Naive B cell (primary cell): ENCODE data around the gene CHRNB4. TPM values are rescaled to one million over a fixed set of nuclear protein-coding genes. Genes with fewer than 3 reads are reported as not detected.
A peak's percentile ranks its signal among the peaks of the same experiment; 100 is the strongest.
"Not testable (repeated sequence)": the region's sequence is repeated elsewhere in the genome, so short reads cannot be mapped to it uniquely, and the experiment has no call there.

Experiments used
- ATAC-seq, 2 donors: fragments of 150-1000 bp; cut with Tn5 transposase; 2 replicates each; pipeline ENCODE4 v1.10.0; 2021; ENCODE audit warnings: low read depth in 2 of 2, mild to moderate bottlenecking in 2 of 2, moderate library complexity in 2 of 2
- DNase-seq: peaks from one replicate; pipeline ENCODE4 v3.0.0; 2022
- H3K27ac Mint-ChIP-seq, 6 donors: one replicate each; pipeline ENCODE4 v1.8.0; 2020 to 2022; ENCODE audit warnings: mild to moderate bottlenecking in 6 of 6, mixed read lengths in 6 of 6, moderate library complexity in 5 of 6, inconsistent platforms in 2 of 6
- H3K27me3 Mint-ChIP-seq, 3 donors: one replicate each; pipeline ENCODE4 v1.8.0; 2021 to 2022; ENCODE audit warnings: mixed read lengths in 3 of 3, mild to moderate bottlenecking in 1 of 3
- H3K36me3 Mint-ChIP-seq, 2 donors: one replicate each; pipeline ENCODE4 v1.8.0; 2020 to 2022; ENCODE audit warnings: mixed read lengths in 2 of 2, inconsistent platforms in 1 of 2, mild to moderate bottlenecking in 1 of 2
- H3K4me1 Mint-ChIP-seq, 3 donors: one replicate each; pipeline ENCODE4 v1.8.0; 2020 to 2022; ENCODE audit warnings: mixed read lengths in 3 of 3, inconsistent platforms in 1 of 3, mild to moderate bottlenecking in 1 of 3, moderate library complexity in 1 of 3
- H3K4me3 Mint-ChIP-seq, 8 donors: one replicate each; pipeline ENCODE4 v1.8.0; 2020 to 2022; ENCODE audit warnings: mild to moderate bottlenecking in 8 of 8, mixed read lengths in 8 of 8, moderate library complexity in 8 of 8, inconsistent platforms in 2 of 8
- H3K9me3 Mint-ChIP-seq, 7 donors: one replicate each; pipeline ENCODE4 v1.8.0; 2020 to 2022; ENCODE audit warnings: mixed read lengths in 7 of 7, mild to moderate bottlenecking in 5 of 7, inconsistent platforms in 2 of 7, moderate library complexity in 1 of 7
- polyA plus RNA-seq, 6 donors: library from polyadenylated mRNA; unstranded; fragments of 300-500 nt; fragmentation: Illumina TruSeq; gene quantifications; one replicate each; pipeline ENCODE4 v1.2.3, GENCODE V29; 2021; ENCODE audit warnings: low read depth in 6 of 6

Gene CHRNB4, protein sequence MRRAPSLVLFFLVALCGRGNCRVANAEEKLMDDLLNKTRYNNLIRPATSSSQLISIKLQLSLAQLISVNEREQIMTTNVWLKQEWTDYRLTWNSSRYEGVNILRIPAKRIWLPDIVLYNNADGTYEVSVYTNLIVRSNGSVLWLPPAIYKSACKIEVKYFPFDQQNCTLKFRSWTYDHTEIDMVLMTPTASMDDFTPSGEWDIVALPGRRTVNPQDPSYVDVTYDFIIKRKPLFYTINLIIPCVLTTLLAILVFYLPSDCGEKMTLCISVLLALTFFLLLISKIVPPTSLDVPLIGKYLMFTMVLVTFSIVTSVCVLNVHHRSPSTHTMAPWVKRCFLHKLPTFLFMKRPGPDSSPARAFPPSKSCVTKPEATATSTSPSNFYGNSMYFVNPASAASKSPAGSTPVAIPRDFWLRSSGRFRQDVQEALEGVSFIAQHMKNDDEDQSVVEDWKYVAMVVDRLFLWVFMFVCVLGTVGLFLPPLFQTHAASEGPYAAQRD
- polyA plus RNA-seq, result not detected

DNA sequence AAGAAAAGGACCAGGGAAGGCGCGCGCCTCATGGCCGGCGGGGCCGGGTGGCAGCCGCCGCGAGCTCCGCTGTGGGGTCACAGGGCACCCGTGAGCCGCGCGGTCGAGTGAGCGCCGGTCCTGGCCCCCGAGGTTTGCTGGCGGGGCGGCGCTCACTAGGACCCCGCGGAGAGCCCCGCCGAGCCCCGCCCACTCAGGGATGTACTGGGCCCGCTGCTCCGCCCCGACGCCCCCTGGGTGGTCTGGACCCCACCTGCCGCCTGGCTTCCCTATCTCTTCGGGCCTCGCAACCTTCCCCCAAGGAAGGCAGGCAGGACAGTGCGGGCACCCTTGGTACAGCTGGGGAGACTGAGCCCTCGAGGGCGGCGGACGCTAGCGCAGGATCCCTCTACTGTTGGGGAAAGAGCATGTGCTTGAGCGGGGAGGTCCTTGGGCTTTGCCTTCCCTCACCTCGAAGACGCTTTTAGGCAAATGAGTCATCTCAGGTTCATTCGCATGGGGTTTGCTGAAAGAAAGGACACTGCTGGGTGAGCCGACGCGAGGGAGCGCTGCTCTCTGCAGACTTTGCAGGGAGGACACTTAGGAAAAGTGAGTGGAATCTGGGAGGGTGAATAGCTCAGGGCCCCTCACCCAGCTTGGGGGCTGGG lies at the start of gene CHRNB4:
Gene CHRNB4 (minus strand): TSS at position 109 of the 647 bp plus-strand sequence. CDS start 77 bp downstream, at position 32.
- Mint-ChIP-seq H3K27ac (peak within 1 kb of the TSS in 2 of 6 donors; percentile 23 to 31), H3K4me1 (peaks cover 4 to 10% (median 8%) of the 10 kb centered on the region in 3 donors), H3K9me3 (peaks cover 0 to under 1% (median 0%) of the 10 kb centered on the region in 7 donors), H3K36me3 (no peaks in the 10 kb centered on the region), H3K4me3 (peak within 1 kb of the TSS; percentile 48 to 88 (median 80)), H3K27me3 (peaks cover 5 to 23% (median 18%) of the 10 kb centered on the region in 3 donors)
- DNase-seq, result peak; percentile 14
- ATAC-seq, result peak; percentile 61 to 68

DNA sequence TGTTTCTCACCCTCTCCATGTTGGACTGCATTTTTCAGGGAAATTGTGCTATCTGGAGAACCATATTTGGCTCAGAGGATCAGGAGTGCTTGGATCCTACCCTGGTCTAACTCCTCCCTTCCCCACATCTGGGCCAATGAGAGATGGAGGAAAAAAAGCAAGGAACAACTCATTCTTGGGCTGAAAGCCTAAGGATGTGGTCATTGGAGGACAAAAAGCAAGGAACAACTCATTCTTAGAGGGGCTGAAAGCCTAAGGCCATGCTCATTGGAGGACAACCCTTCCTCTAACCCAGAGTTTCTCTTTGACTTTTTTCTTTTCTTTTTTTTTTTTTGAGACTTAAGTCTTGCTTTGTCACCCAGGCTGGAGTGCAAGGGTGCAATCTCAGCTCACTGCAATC lies 48.6 kb upstream of the CHRNB4 start:
- Mint-ChIP-seq H3K4me1 (no peaks in the 10 kb centered on the region), H3K36me3 (no peaks in the 10 kb centered on the region), H3K9me3 (peaks cover 0 to under 1% (median 0%) of the 10 kb centered on the region in 7 donors), H3K27me3 (peaks cover 0 to 4% (median 0%) of the 10 kb centered on the region in 3 donors), H3K27ac (peak overlapping the region in 2 of 6 donors; percentile 33 to 36), H3K4me3 (no peak overlapping the region)
- no peak for ATAC-seq
- no peak for DNase-seq

DNA sequence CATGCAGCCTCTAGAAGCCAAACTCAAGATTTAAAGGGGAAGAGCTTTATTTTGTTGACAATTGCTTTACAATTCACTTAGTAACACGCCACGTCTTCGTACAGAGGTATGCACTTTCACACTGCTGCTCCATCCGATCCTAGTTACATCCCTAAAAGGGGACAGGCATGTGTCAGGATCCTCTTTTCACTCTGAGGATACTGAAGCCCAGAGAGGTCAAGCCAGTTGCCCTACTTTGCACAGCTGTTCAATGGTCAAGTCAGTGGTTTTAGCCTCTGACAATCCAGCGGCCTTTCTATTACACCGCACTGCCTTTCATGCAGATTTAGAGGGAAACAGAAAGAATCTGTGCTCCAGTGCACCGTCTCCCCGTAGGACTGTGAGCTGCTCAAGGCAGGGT lies 44.9 kb upstream of the CHRNB4 start:
- no peaks in the 10 kb centered on the region for H3K27me3 Mint-ChIP-seq
- ATAC-seq (no peak), DNase-seq (no peak)
- H3K9me3 Mint-ChIP-seq, result peaks cover 0 to 4% (median 0%) of the 10 kb centered on the region in 7 donors
- H3K36me3 Mint-ChIP-seq, result no peaks in the 10 kb centered on the region
- H3K4me3 Mint-ChIP-seq, result no peak overlapping the region
- no peaks in the 10 kb centered on the region for H3K4me1 Mint-ChIP-seq
- no peak overlapping the region for H3K27ac Mint-ChIP-seq

DNA sequence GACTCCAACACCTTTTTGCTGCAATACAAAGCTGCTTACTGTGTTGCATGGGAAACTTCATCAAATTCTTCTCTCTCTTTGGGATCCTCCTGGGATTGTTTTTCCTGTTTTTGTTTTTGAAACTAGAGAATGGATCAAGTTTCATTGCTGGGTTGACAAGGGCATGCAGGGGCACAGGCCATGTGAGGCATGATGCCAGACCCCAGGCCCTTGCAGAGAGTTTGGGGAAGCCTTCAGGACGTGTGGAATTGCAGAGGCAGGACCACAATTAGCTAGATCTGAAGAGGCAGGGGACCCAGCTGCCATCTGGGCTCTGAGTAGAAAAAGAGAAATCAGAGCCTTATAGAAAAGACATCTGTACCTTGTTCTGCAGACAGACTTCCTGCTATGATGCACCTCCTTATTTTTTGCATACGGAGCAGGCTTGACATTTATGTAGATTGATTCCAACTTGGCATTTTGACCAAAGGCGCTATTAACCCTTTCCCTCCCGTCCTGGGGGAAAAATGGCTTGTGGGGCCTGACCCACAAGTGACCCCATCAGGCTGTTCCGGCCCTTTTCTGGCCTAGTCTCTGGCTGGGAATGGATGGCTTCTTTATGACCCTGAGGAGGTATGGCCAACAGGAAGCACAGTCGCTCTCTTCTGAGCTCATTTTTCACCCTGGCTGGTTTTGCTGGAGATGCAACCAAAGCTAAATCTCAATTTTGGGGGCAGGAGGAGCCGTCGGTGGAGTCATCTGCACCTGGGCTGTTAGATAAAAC lies 44.3 kb upstream of the CHRNB4 start:
- DNase-seq (no peak), ATAC-seq (no peak)
- no peaks in the 10 kb centered on the region for H3K36me3 Mint-ChIP-seq
- no peak overlapping the region for H3K27ac Mint-ChIP-seq
- no peak overlapping the region for H3K4me3 Mint-ChIP-seq
- no peaks in the 10 kb centered on the region for H3K27me3 Mint-ChIP-seq
- no peaks in the 10 kb centered on the region for H3K4me1 Mint-ChIP-seq
- peaks cover 0 to 4% (median 0%) of the 10 kb centered on the region in 7 donors for H3K9me3 Mint-ChIP-seq

DNA sequence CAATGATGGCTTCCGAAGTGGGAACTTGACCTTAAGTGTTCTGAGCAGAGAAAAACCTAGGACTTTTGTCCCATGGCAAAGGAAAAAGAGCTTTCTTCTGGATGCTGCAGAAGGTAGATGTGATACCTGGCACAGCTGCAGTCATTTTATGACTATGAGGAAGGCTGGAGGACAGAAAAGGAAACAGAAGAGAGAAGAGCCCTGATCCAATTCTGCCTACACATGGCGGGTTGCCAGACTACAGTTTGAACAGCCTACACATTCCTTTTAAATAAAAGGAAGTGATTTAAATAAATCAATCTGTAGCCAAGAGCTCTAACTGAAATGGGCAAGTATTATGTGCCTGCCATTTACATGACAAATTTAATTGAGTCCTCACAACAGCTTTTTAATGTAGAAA lies 43.6 kb upstream of the CHRNB4 start:
- Mint-ChIP-seq H3K27ac (no peak overlapping the region), H3K4me3 (no peak overlapping the region), H3K9me3 (peaks cover 0 to 4% (median 0%) of the 10 kb centered on the region in 7 donors), H3K36me3 (no peaks in the 10 kb centered on the region), H3K4me1 (peaks cover 0 to 1% (median 0%) of the 10 kb centered on the region in 3 donors), H3K27me3 (no peaks in the 10 kb centered on the region)
- DNase-seq, result no peak
- no peak for ATAC-seq

DNA sequence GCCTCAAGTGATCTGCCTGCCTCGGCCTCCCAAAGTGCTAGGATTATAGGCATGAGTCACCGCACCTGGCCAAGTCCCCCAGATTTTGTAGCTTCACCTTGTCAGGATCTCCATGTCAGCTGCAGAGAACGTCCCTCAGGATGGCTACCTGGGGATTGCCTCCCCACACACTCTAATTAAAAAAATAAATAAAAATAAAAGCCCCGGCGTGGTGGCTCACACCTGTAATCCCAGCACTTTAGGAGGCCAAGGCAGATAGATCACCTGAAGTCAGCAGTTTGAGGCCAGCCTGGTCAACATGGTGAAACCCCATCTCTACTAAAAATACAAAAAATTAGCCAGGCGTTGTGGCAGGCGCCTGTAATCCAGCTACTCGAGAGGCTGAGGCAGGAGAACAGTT lies 42.6 kb upstream of the CHRNB4 start:
- H3K9me3 Mint-ChIP-seq, ATAC-seq, H3K27me3 Mint-ChIP-seq, H3K36me3 Mint-ChIP-seq, DNase-seq, H3K4me1 Mint-ChIP-seq, H3K4me3 Mint-ChIP-seq, H3K27ac Mint-ChIP-seq: not testable (repeated sequence)

DNA sequence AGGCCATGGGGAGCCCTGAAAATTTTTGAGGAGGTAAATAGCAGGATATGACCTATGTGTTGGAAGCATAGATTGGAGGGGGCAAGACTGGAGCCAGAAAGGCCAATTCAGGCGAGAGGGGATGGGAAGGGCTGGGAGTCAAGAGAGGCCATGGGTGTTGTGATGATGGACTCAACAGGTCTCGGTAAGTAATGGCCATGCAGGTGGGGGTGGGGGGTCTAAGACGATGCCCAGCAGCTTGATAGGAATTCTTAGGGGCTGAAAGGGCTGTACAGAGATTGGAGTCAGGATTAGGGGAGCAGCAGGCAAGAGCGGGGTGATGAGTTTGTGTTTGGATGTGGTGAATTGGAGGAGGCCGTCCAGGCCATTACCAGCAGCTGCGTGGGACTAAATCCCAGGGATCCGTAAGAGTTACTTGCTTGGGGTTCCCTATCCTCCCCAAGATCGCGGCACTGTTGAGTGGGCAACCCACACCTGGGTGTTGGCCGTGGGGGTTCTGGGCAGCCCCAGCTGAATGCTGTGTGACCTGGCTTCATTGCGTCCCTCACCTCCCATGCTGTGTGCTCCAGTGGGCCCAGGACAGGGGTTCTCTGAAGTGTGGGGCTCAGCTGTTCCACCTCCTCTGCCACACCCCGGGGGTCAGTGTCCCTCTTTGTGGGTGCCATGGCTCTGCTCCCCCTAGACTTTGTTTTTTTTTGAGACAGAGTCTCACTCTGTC lies 41.8 kb upstream of the CHRNB4 start:
- Mint-ChIP-seq H3K9me3 (peaks cover 0 to 4% (median 0%) of the 10 kb centered on the region in 7 donors), H3K4me1 (peaks cover 0 to 6% (median 1%) of the 10 kb centered on the region in 3 donors), H3K27ac (no peak overlapping the region), H3K27me3 (no peaks in the 10 kb centered on the region), H3K4me3 (no peak overlapping the region), H3K36me3 (no peaks in the 10 kb centered on the region)
- DNase-seq, result no peak
- ATAC-seq, result no peak

DNA sequence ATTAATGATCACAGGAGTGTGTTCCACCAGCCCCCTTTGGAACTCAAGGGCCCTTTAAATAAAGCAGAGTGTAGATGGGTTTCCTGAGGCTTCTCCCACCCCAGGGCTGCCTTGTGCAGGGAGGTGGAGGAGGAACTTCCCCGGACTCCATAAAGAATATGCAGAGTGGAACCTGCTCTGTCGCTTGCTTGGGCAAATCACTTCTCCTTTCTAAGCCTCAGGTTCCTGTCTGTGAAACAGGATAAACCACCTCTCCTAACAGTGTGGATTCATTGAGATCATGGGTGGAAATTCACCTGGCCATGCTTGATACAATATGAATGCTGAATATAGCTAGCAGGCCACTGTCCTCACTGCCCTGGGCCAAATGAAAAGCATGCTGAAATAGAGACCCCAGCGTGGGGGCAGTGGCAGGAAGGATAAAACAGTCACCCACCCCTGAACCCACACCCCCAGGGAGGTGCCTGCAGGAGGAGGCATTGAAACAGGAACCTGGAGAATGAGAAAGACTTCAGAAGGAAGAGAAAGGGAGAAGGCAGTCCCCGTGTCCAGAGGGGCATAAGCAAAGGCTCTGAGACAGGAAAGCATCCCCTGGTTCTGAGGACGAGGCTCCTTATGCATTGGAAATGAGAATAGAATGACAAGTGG lies 41.1 kb upstream of the CHRNB4 start:
- ATAC-seq, result no peak
- no peaks in the 10 kb centered on the region for H3K27me3 Mint-ChIP-seq
- no peak for DNase-seq
- H3K27ac Mint-ChIP-seq, result peak overlapping the region in 1 of 6 donors; percentile 78
- H3K4me1 Mint-ChIP-seq, result peaks cover 0 to 8% (median 4%) of the 10 kb centered on the region in 3 donors
- peaks cover 0 to 4% (median 0%) of the 10 kb centered on the region in 7 donors for H3K9me3 Mint-ChIP-seq
- no peaks in the 10 kb centered on the region for H3K36me3 Mint-ChIP-seq
- H3K4me3 Mint-ChIP-seq, result no peak overlapping the region

DNA sequence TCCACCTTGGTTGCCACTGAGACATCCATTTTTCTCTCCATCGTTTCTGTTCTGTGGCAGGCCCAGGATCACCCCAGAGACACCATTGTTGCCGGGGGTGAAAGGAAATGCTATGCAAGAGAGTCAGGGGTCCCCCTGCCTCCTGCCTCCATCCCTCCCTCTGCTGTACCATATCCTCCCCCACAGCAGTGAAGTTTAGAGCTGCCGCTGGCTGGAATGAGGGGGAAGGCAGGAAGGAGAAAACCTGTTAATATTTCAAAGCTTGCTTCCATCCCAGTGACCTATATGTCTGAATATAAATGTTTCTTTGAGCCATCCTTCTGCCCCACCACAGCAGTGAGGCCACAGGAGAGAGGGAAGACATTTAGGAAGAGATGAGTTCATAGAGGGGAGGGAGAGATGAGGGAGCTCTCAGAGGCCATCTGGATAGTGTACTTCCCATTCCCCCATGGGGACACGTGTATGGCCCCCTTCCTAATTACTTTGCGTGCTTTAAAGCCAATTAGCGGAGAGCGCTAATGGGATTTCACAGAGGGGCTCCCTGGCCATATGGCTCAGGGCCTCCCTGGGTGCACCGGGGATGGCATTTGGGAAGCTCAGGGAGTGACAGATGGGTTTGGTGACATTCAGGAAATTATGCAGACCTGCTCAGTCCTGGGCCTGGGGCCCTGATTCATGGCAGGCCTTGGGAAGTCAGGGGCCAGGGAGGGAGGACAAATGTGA lies 40.4 kb upstream of the CHRNB4 start:
- DNase-seq (no peak), ATAC-seq (no peak)
- H3K9me3 Mint-ChIP-seq, result peaks cover 0 to 4% (median 0%) of the 10 kb centered on the region in 7 donors
- H3K4me3 Mint-ChIP-seq, result no peak overlapping the region
- H3K4me1 Mint-ChIP-seq, result peaks cover 0 to 8% (median 4%) of the 10 kb centered on the region in 3 donors
- H3K27ac Mint-ChIP-seq, result no peak overlapping the region
- H3K36me3 Mint-ChIP-seq, result no peaks in the 10 kb centered on the region
- no peaks in the 10 kb centered on the region for H3K27me3 Mint-ChIP-seq

DNA sequence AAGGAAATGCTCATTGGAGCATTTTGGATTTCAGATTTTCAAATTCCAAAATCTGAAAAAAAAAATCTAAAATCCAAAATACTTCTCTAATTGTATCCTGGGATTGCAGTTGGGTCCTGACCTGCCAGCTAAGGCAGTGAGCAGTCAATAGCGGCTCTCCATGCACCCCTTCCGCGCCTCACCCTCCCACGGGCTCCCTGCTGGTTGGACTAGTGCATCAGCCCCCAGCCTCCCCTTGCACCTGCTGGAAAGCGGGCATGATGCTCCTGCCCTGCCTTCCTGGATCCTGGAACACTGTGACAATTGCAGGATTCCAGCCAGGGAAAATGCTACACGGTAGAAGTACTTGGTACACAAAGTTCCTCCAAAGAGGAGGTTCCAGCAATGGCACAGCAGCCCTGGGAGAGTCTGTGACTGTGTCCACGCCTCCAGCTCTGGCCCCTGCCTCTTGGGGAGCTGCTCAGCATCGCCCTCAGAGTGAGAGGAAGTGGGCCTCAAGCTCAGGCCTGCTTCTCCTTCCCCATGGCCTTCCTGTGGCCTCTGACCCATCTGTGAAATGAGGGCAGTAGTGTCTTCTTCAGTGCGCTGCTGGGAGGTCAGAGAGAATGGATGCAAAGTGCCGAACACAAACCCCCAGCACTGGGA lies 39.5 kb upstream of the CHRNB4 start:
- Mint-ChIP-seq H3K9me3 (peaks cover 0 to 4% (median 0%) of the 10 kb centered on the region in 7 donors), H3K4me1 (peaks cover 0 to 8% (median 4%) of the 10 kb centered on the region in 3 donors), H3K27me3 (no peaks in the 10 kb centered on the region), H3K4me3 (no peak overlapping the region), H3K36me3 (no peaks in the 10 kb centered on the region), H3K27ac (no peak overlapping the region)
- DNase-seq (no peak), ATAC-seq (no peak)

DNA sequence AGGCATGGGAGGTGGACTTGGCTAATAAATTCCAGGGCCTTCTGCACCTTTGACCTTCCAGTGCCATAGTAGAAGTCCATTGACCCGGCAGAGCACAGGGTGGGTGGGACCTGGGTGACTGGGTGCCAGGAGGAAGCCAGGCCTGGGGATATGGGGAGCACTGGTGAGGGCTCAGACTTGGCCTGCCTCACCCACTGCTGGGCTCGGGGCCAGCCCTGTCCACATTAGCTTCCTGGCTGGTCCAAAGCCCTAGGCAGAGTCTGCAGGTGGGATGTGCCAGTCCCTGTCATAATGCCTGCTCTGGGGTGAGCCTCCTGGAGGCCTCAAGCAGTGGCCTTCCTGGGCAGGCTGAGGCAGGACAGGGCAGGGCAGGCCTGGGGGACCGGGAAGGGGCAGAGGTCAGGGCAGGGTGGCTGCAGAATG lies 38.1 kb upstream of the CHRNB4 start:
- no peak for ATAC-seq
- no peaks in the 10 kb centered on the region for H3K36me3 Mint-ChIP-seq
- peaks cover 0 to 8% (median 4%) of the 10 kb centered on the region in 3 donors for H3K4me1 Mint-ChIP-seq
- H3K9me3 Mint-ChIP-seq, result peaks cover 0 to 3% (median 0%) of the 10 kb centered on the region in 7 donors
- no peak for DNase-seq
- H3K27me3 Mint-ChIP-seq, result peaks cover 0 to 4% (median 0%) of the 10 kb centered on the region in 3 donors
- no peak overlapping the region for H3K27ac Mint-ChIP-seq
- H3K4me3 Mint-ChIP-seq, result no peak overlapping the region
